ENCODE results near the gene FBXL3.

DNA sequence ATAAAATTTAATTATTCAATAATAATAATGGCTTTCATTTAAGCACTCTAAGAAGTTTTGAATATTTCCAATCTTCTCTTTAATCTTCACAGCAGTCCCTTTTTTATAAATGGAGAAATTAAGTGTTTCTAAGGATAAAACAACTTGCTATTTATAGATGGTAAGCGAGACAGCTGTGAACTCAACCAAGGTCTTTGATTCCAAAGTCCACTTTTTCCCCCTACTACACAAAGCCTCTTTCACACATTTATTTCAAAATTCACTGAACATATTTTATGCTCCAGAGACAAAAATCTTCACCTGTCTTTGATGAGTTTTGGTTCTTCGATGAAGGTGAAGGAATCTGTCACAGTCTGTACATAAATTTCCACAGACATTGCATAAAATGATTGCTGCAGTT is 34.4 kb upstream of the FBXL3 start:
- TF ChIP-seq, protein P1, sequence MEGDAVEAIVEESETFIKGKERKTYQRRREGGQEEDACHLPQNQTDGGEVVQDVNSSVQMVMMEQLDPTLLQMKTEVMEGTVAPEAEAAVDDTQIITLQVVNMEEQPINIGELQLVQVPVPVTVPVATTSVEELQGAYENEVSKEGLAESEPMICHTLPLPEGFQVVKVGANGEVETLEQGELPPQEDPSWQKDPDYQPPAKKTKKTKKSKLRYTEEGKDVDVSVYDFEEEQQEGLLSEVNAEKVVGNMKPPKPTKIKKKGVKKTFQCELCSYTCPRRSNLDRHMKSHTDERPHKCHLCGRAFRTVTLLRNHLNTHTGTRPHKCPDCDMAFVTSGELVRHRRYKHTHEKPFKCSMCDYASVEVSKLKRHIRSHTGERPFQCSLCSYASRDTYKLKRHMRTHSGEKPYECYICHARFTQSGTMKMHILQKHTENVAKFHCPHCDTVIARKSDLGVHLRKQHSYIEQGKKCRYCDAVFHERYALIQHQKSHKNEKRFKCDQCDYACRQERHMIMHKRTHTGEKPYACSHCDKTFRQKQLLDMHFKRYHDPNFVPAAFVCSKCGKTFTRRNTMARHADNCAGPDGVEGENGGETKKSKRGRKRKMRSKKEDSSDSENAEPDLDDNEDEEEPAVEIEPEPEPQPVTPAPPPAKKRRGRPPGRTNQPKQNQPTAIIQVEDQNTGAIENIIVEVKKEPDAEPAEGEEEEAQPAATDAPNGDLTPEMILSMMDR (IDR thresholded peaks at IDR 0.05; ENCODE audit: control extremely low read depth in 1 of 3, insufficient read depth in 1 of 3, low read depth in 1 of 3, low read length in 3 of 3), result no peak
- TF ChIP-seq, protein P2, sequence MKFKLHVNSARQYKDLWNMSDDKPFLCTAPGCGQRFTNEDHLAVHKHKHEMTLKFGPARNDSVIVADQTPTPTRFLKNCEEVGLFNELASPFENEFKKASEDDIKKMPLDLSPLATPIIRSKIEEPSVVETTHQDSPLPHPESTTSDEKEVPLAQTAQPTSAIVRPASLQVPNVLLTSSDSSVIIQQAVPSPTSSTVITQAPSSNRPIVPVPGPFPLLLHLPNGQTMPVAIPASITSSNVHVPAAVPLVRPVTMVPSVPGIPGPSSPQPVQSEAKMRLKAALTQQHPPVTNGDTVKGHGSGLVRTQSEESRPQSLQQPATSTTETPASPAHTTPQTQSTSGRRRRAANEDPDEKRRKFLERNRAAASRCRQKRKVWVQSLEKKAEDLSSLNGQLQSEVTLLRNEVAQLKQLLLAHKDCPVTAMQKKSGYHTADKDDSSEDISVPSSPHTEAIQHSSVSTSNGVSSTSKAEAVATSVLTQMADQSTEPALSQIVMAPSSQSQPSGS (IDR thresholded peaks at IDR 0.05; ENCODE audit: low read length), result no peak
- TF ChIP-seq RNF2 (IDR thresholded peaks at IDR 0.05; ENCODE audit: borderline replicate concordance, low read depth, low read length, missing control alignments, poor library complexity, severe bottlenecking), result no peak
- TF ChIP-seq EZH2 (IDR thresholded peaks at IDR 0.05; ENCODE audit: low read depth, low read length, severe bottlenecking), result no peak
- TF ChIP-seq KDM1A (IDR thresholded peaks at IDR 0.05; ENCODE audit: borderline replicate concordance, low read length), result no peak
- no peak for TF ChIP-seq EP300 (IDR thresholded peaks at IDR 0.05; ENCODE audit: borderline replicate concordance in 1 of 2, low read depth in 2 of 2, low read length in 2 of 2)
- TF ChIP-seq, protein P3, sequence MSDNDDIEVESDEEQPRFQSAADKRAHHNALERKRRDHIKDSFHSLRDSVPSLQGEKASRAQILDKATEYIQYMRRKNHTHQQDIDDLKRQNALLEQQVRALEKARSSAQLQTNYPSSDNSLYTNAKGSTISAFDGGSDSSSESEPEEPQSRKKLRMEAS (IDR thresholded peaks at IDR 0.05), result no peak
- TF ChIP-seq CBX8 (IDR thresholded peaks at IDR 0.05; ENCODE audit: borderline replicate concordance, low read depth, low read length), result no peak
- no peak for TF ChIP-seq MAFK (IDR thresholded peaks at IDR 0.05; ENCODE audit: low read depth, low read length)
